HG03457 (cell line): ENCODE data around the gene TAT.
"Not testable (repeated sequence)": the region's sequence is repeated elsewhere in the genome, so short reads cannot be mapped to it uniquely, and the experiment has no call there.

Experiments used
- ATAC-seq: cut with Tn5 transposase; IDR thresholded peaks from one replicate; pipeline ENCODE4 v1.9.1; 2021; ENCODE audit warnings: moderate number of reproducible peaks; ENCODE audit not compliant: unreplicated experiment

TAT gene

GRCh38 chr16:71585318-71585703, 8.4 kb upstream of the TAT start:
- no peak for ATAC-seq

DNA sequence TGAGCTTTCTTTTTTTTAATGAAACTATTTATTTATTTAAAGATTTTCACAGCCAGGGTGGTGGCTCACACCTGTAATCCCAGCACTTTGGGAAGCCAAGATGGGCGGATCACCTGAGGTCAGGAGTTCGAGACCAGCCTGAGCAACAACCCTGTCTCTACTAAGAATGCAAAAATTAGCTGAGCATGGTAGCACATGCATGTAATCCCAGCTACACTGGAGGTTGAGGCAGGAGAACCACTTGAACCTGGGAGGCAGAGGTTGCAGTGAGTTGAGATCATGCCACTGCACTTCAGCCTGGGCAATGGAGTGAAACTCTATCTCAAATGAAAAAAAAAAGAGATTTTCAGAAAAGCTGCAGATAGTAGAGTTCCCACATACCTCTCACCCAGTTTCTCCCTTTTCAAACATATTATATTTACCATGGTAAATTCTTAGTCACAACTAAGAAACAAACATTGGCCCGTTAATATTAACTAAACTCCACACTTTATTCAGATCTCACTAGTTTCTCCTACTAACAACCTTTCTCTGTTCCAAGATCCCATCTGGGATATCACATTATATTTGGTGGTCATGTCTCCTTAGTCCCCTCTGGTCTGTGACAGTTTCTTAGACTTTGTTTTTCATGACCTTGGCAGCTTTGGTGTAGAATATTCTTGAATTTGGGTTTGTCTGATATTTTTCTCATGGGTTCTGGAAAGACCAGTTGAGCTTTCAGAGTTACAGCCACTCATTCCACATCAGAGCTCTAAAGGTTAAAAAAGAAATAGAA, 7.8 kb upstream of the TAT start:
- no peak for ATAC-seq

- not testable (repeated sequence) for ATAC-seq
Measured at GRCh38 chr16:71582553-71582848, 5.6 kb upstream of the TAT start.

DNA sequence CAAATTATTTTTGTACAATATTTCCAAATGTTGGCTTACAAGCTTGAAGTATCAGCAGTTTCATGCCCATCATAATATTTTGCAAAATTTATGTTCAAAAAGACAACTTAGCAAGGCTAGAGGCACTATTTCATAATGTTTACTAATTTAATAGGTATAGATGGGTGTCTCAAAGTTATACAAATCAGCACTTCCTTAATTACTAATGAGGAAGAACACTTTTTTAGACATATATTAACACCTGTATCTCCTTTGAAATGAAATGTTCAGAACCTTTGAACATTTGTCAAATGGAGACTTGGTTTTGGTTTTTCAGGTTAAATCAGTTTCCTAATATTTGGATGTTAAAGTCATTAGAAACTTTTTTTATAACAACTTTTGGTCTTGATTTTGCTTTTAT, 2.2 kb downstream of the TAT start:
- ATAC-seq: no peak

GRCh38 chr16:71573387-71574094, 3.4 kb downstream of the TAT start:
- ATAC-seq: no peak

GRCh38 chr16:71572497-71573116, 4.3 kb downstream of the TAT start:
- no peak for ATAC-seq

DNA sequence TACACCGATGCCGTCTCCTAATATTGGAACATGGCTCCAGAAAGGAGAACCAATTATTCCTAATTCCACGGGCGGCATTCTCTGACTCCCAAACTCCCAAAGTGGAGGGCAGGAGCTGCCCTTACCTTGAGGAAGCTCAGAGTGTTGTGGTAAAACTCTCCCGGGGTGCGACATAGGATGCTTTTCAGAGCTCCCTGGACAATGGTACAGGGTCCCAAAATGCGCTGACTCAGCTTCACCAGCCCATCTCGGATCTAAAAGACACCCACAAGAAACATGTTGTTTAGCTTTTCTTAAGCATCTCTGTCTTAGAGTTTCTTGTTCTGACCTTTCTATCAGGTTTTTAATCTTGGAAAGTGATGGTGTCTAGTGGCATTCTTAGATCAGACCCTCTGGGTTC, 6.7 kb downstream of the TAT start:
- ATAC-seq: no peak

DNA sequence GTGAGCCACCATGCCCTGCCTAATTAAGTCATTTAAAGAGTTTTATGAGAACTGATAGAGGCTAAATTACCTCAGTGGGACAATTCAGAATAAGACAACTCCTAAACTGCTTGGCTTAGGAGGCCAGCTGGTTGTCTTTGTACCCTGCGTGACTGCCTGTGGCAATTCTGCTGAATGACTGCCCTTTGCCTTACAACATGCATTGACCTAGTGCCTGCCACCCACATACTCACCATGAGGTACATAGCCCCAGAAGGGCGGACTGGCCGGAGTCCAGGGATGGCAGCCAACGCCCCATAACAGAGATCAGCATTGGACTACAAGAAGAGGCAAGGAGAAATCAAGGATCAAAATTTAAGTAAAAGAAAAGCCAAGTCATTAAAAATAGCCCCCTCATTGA, 7.3 kb downstream of the TAT start:
- ATAC-seq: no peak

DNA sequence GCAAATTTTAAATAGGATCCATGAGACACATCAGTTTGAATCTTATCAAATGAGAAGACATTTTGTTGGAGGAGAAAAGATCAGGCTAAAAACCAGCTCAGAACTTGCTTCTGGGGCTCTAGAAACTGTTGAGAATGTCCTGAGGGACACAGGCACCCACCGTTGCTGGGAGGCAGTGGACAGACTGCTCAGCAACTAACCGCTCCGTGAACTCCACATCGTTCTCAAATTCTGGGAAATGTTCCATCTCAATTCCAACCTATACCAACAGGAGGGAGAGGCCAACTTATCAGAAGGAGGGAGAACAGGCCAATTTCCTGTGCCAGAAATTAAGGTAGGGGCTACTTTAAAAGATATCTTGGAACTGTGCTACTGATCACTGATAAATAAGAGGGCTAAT, 8.3 kb downstream of the TAT start:
- no peak for ATAC-seq

GRCh38 chr16:71567931-71568330, 9.0 kb downstream of the TAT start:
- no peak for ATAC-seq

DNA sequence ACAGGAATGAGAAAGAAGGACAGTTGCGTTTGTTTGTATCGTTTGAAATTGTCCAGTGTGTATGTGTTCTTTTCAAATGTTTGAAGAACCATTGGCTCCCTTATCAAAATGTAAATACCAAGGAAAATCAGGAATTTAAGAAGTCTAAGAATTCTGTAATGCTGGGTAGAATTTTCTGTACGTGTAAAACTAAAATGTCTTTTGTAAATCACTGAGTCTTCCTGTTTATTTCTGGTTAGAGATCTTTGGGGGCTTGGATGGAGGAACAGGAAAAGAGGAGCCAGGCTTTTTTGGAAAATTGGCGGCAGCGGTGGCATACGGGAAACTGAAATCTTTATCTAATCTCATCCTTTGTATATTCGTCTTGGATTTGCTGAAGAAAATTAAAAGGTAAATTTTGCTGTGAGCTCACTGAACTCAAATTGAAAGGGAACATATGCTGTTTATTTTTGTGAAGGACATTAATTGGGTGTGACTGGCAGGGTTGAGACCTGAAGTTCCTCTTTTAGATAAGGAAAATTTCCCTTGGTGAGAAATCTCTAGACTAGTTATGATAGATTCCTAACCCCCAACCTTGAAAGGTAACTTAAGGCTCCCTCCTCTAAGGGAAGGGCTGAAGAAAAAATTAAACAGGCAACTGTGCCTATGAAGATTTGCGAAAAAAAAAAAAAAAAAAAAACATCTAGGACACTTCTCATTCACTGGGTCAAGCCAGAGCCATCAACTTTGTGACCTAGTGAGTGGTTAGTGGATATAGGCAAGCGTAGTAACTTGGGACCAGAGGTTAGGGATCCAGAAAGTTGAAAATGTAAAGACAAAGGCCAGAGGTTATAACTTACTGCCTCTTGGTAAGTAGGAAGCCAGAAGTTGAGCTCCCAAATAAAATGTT, 10.8 kb downstream of the TAT start:
- ATAC-seq: no peak

DNA sequence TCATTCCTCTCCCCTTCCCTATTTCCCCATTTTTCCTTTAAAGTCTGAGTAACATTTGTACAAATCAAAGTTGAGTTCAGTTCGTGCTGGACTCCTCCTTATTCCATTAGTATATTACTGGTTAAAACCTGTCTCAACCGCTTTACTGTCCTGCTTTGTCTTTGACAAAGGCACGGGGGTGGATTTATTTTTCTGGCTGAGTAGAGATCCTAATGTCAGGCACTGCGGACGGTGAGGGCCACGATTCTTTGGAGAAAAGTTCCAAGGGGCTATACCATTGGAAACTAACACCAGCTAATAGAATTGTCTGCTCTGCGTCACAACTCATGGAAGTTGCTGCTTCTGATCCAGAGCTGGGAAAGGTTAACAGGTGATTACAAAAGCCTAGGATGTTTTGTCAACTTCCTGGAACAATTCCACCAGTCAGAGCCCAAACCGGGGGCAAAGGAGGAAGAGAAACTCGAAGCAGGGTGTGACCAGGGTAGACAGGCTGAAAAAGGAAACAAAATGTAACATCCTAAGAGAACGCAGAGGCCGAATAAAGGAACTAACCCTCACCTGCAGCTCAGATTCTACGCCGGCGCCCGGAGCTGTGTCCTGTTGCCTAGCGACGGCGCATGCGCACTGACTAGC, 12.4 kb downstream of the TAT start:
- peak; percentile 87 for ATAC-seq

DNA sequence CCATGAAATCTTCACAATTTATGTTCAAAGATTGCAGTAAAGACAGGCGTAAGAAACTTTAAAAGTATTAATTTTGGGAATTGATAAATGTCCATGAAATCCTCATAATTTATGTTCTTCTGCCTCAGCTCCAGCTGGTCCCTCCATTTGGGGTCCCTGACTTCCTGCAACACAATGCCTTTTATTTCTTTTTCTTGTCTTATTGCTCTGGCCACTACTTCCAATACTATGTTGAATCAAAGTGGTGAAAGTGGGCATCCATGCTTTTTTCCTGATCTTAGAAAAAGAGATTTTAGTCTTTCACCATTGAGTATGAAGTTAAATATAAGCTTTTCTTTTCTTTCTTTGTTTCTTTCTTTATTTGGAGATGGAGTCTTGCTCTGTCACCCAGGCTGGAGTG, 14.3 kb downstream of the TAT start:
- no peak for ATAC-seq

- ATAC-seq: not testable (repeated sequence)
Measured at GRCh38 chr16:71561886-71562285, 15.0 kb downstream of the TAT start.

GRCh38 chr16:71559855-71560254, 17.0 kb downstream of the TAT start:
- no peak for ATAC-seq

DNA sequence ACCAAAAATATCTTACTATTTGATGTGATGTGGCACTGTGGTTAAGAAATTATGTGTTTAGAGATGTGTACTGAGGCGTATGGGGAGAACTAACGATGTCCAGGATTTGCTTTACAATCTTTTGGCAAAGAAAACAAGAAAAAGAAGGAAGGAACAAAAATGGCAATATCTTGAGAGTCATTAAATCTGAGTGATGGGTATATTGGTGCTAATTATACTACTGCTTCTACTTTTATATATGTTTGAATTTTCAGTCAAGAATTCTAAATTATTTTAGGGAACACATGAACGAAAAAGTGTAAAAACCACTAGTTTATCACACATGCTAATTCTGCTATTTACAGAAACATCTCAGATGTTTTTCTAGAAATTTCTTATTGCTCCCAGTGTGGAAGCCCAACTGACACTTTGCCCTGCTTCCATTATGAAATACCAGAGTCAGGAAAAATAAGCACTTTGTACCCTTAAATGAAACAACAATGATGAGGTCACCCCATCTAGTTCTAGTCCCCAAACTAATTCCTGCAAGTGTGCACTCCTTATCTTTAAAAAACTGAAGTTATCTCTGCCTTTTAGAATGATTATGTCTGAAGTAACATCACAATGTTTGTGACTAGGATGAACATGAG, 18.8 kb downstream of the TAT start:
- ATAC-seq: no peak

- ATAC-seq: no peak
Measured at GRCh38 chr16:71557299-71557698, 19.6 kb downstream of the TAT start.

- ATAC-seq: no peak
Measured at GRCh38 chr16:71555230-71555891, 21.5 kb downstream of the TAT start.

- no peak for ATAC-seq
Measured at GRCh38 chr16:71552698-71553503, 24.0 kb downstream of the TAT start.
